ENCODE results near the gene WBP2.

DNA sequence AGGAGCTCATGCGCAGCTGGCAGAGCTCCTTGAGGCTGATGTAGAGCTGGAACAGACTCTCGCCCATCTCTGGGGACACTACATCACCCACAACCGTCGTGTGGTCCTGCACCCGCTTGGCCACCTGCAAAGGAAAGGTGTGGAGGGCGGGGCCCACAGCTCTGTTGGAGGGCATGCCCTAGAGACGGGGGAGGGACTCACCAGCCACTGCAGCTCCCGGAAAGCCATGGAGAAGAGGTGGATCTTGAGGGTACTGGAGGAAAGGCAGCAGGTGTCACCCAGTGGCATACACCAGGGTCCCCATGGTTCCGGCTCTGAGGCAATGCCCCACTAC, 19.5 kb downstream of the WBP2 start:
- TF ChIP-seq, protein P1, sequence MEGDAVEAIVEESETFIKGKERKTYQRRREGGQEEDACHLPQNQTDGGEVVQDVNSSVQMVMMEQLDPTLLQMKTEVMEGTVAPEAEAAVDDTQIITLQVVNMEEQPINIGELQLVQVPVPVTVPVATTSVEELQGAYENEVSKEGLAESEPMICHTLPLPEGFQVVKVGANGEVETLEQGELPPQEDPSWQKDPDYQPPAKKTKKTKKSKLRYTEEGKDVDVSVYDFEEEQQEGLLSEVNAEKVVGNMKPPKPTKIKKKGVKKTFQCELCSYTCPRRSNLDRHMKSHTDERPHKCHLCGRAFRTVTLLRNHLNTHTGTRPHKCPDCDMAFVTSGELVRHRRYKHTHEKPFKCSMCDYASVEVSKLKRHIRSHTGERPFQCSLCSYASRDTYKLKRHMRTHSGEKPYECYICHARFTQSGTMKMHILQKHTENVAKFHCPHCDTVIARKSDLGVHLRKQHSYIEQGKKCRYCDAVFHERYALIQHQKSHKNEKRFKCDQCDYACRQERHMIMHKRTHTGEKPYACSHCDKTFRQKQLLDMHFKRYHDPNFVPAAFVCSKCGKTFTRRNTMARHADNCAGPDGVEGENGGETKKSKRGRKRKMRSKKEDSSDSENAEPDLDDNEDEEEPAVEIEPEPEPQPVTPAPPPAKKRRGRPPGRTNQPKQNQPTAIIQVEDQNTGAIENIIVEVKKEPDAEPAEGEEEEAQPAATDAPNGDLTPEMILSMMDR (IDR thresholded peaks at IDR 0.05), result no peak
- TF ChIP-seq POLR2A (IDR thresholded peaks at IDR 0.05), result no peak

Measured in thyroid gland (tissue), 4 donors.